Measurements from ENCODE around the gene RDH16. TPM values are rescaled to one million over a fixed set of nuclear protein-coding genes. Genes with fewer than 3 reads are reported as not detected.
A peak's percentile ranks its signal among the peaks of the same experiment; 100 is the strongest.

RDH16 gene
- total and polyA plus RNA-seq, 10 donors: 0.86 to 3.9 (median 2.6) TPM

DNA sequence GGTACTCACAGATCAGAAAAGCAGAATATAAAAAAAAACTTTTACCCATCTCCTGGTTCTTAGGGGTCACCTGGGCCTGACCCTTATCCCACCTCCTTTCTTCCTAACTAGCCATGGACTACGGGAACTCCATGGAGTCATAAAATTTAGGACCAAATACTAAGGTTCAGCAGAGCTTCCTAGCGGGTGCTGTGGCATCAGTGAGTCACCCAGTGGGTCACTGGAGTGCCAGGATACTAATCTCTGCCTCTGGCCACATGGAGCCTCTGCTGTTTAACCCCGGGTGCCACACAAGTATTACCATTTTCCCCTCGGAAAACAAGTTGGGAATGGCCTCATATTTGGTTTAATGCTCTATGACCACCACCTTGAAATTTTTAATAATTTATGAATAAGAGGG is 42.0 kb upstream of the RDH16 start:
- no peak for TF ChIP-seq POLR2AphosphoS5 (IDR thresholded peaks at IDR 0.05)
- no peak for TF ChIP-seq CTCF (IDR thresholded peaks at IDR 0.05 in 8 of 11, conservative IDR thresholded peaks at IDR 0.05 in 3 of 11)
- TF ChIP-seq POLR2A (IDR thresholded peaks at IDR 0.05): no peak
- 81 to 93% (median 83%) methylated on average over 4 of the region's 4 CpGs for WGBS, 5 donors

GRCh38 chr12:56998981-56999380 is 41.6 kb upstream of the RDH16 start:
- Histone ChIP-seq H3K4me1 (peaks cover 24 to 90% (median 61%) of the 10 kb centered on the region in 6 donors), H3K36me3 (peaks cover 3 to 86% (median 22%) of the 10 kb centered on the region in 6 donors), H3K4me3 (no peak overlapping the region), H3K9me3 (no peaks in the 10 kb centered on the region), H3K27me3 (replicated peaks in 1 of 7) (no peaks in the 10 kb centered on the region), H3K27ac (peak overlapping the region; percentile 20 to 85 (median 72))
- intact Hi-C loops (cut with DNase I; ENCODE audit: low total_unique reads): no loop called here
- 33 to 48% (median 46%) methylated on average over 4 of the region's 4 CpGs for WGBS, 5 donors
- DNase-seq: peak; percentile 69
- no peak for TF ChIP-seq CTCF (IDR thresholded peaks at IDR 0.05 in 8 of 11, conservative IDR thresholded peaks at IDR 0.05 in 3 of 11)
- no peak for TF ChIP-seq POLR2AphosphoS5 (IDR thresholded peaks at IDR 0.05)
- TF ChIP-seq POLR2A (IDR thresholded peaks at IDR 0.05): no peak

More for the DNA sequence above, 42.0 kb upstream of the RDH16 start:
- H3K9me3 ChIP-seq: no peaks in the 10 kb centered on the region
- intact Hi-C loops (cut with DNase I; ENCODE audit: low total_unique reads): no loop called here
- no peak for DNase-seq
- peaks cover 3 to 91% (median 27%) of the 10 kb centered on the region in 6 donors for H3K36me3 ChIP-seq
- H3K27ac ChIP-seq: peak overlapping the region; percentile 20 to 85 (median 72)
- H3K27me3 ChIP-seq (replicated peaks in 1 of 7): no peaks in the 10 kb centered on the region
- peaks cover 27 to 91% (median 65%) of the 10 kb centered on the region in 6 donors for H3K4me1 ChIP-seq
- no peak overlapping the region for H3K4me3 ChIP-seq

DNA sequence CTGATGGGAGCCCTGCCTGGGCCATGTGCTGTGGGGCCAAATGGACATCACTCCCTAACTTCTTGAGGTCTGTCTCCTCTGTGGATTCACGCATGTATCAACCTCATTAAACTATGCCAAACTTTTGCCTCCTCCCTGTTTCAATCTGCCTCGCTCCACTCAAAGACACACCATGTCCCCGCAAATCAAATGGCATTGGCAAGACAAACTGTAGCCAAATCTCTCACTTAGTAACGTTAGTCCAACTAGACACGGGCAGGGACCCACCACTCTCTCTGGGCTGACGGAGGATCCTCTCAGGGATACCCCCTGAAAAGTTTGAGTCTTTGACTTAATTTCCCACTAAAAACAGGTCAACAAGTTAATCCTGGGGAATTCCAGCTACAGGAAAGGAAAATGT is 40.9 kb upstream of the RDH16 start:
- TF ChIP-seq POLR2AphosphoS5 (IDR thresholded peaks at IDR 0.05): no peak
- no peak for TF ChIP-seq POLR2A (IDR thresholded peaks at IDR 0.05)
- TF ChIP-seq CTCF (IDR thresholded peaks at IDR 0.05 in 8 of 11, conservative IDR thresholded peaks at IDR 0.05 in 3 of 11): no peak
- intact Hi-C loops (cut with DNase I; ENCODE audit: low total_unique reads): no loop called here
- Histone ChIP-seq H3K4me1 (peaks cover 24 to 90% (median 63%) of the 10 kb centered on the region in 6 donors), H3K36me3 (peaks cover under 1 to 79% (median 15%) of the 10 kb centered on the region in 6 donors), H3K27me3 (replicated peaks in 1 of 7) (no peaks in the 10 kb centered on the region), H3K9me3 (no peaks in the 10 kb centered on the region), H3K4me3 (no peak overlapping the region), H3K27ac (peak overlapping the region; percentile 20 to 85 (median 72))
- DNase-seq: no peak
- 85 to 96% (median 92%) methylated on average over 6 of the region's 6 CpGs for WGBS, 5 donors

GRCh38 chr12:56996793-56997545 is 39.6 kb upstream of the RDH16 start:
- no peaks in the 10 kb centered on the region for H3K9me3 ChIP-seq
- no peaks in the 10 kb centered on the region for H3K27me3 ChIP-seq (replicated peaks in 1 of 7)
- intact Hi-C loops (cut with DNase I; ENCODE audit: low total_unique reads): no loop called here
- peak; percentile 84 for DNase-seq
- peak overlapping the region in 4 of 8 donors; percentile 25 to 63 (median 37) for H3K4me3 ChIP-seq
- 69 to 78% (median 74%) methylated on average over 12 of the region's 12 CpGs for WGBS, 5 donors
- peak overlapping the region; percentile 36 to 85 (median 72) for H3K27ac ChIP-seq
- peaks cover 24 to 88% (median 64%) of the 10 kb centered on the region in 6 donors for H3K4me1 ChIP-seq
- peaks cover 0 to 66% (median 2%) of the 10 kb centered on the region in 6 donors for H3K36me3 ChIP-seq
- TF ChIP-seq POLR2A (IDR thresholded peaks at IDR 0.05) (no peak), POLR2AphosphoS5 (IDR thresholded peaks at IDR 0.05) (peak; percentile 71 to 87 (median 72)), CTCF (IDR thresholded peaks at IDR 0.05 in 8 of 11, conservative IDR thresholded peaks at IDR 0.05 in 3 of 11) (no peak)
